H1 (cell line): ENCODE results near the gene NR2F2. TPM values are rescaled to one million over a fixed set of nuclear protein-coding genes. Genes with fewer than 3 reads are reported as not detected.

Experiments used
- CTCF ChIA-PET: fragments of 300-600 bp; sonication (Branson Sonifier 250); formaldehyde crosslinking; loops from one replicate; lab custom pipeline; 2021; ENCODE audit not compliant: partially characterized antibody; lab: Charles Lee
- POLR2A ChIA-PET: fragments of 300-600 bp; sonication (Branson Sonifier 250); formaldehyde crosslinking; loops from one replicate; lab custom pipeline; 2021; ENCODE audit warnings: inconsistent platforms; ENCODE audit not compliant: partially characterized antibody; lab: Charles Lee
- DNase-seq, 2 experiments: peaks; one replicate each; pipeline versions ENCODE4 v3.0.0 to v3.0.0-alpha.2; 2010 to 2022; ENCODE audit warnings: low spot score in 2 of 2, low read depth in 1 of 2, mixed read lengths in 1 of 2
- FAIRE-seq: peaks from 2 replicates; lab custom pipeline; 2011; peaks lifted over from hg19 to GRCh38; lab: Jason Lieb, UNC
- H2AFZ ChIP-seq: 2 replicates; pipeline ENCODE4 v1.8.1; 2012; ENCODE audit warnings: low read length, inconsistent platforms
- H2AK5ac ChIP-seq: 2 replicates; pipeline ENCODE4 v1.6.1; 2013; ENCODE audit warnings: low read depth, low read length
- H2BK120ac ChIP-seq: replicated peaks from 2 replicates; pipeline ENCODE3; 2013; ENCODE audit warnings: low read depth, low read length, inconsistent platforms
- H2BK12ac ChIP-seq: 2 replicates; pipeline ENCODE4 v1.6.1; 2013; ENCODE audit warnings: low read depth, low read length
- H2BK15ac ChIP-seq: 2 replicates; pipeline ENCODE4 v1.6.1; 2013; ENCODE audit warnings: low read length
- H2BK20ac ChIP-seq: 2 replicates; pipeline ENCODE4 v1.6.1; 2013; ENCODE audit warnings: low read length
- H2BK5ac ChIP-seq: 2 replicates; pipeline ENCODE4 v1.6.1; 2013; ENCODE audit warnings: low read depth, low read length
- H3K14ac ChIP-seq: 2 replicates; pipeline ENCODE4 v1.6.1; 2013; ENCODE audit warnings: inconsistent platforms; ENCODE audit not compliant: insufficient read length
- H3K18ac ChIP-seq: 2 replicates; pipeline ENCODE4 v1.6.1; 2013; ENCODE audit warnings: low read length; ENCODE audit errors: extremely low read depth
- H3K23ac ChIP-seq: 2 replicates; pipeline ENCODE4 v1.6.1; 2013; ENCODE audit warnings: inconsistent platforms; ENCODE audit not compliant: insufficient read length
- H3K23me2 ChIP-seq: 2 replicates; pipeline ENCODE4 v1.6.1; 2013; ENCODE audit warnings: low read depth, low read length
- H3K27ac ChIP-seq: 2 replicates; pipeline ENCODE4 v1.6.1; 2011; ENCODE audit warnings: low read depth, low read length, inconsistent platforms
- H3K27me3 ChIP-seq, 4 experiments: replicated peaks in 1 of 4; 1 replicate in 1 of 4; 2 replicates in 3 of 4; pipeline versions ENCODE4 v1.6.1 to v1.8.1; 2011 to 2013; ENCODE audit warnings: low read length in 3 of 4, mild to moderate bottlenecking in 3 of 4, inconsistent platforms in 2 of 4, mixed read lengths in 2 of 4, moderate library complexity in 1 of 4; ENCODE audit not compliant: control insufficient read depth in 3 of 4, insufficient read depth in 3 of 4; ENCODE audit errors: extremely low read depth in 1 of 4
- H3K36me3 ChIP-seq, 4 experiments: 2 replicates each; pipeline versions ENCODE4 v1.6.1 to v1.8.1; 2011 to 2013; ENCODE audit warnings: mild to moderate bottlenecking in 4 of 4, low read length in 3 of 4, moderate library complexity in 2 of 4, control low read depth in 1 of 4, inconsistent platforms in 1 of 4; ENCODE audit not compliant: insufficient read depth in 4 of 4, control insufficient read depth in 2 of 4
- H3K4ac ChIP-seq: replicated peaks from 2 replicates; pipeline ENCODE3; 2013; ENCODE audit warnings: low read length, low read depth, mixed read lengths, inconsistent platforms; ENCODE audit not compliant: insufficient read length
- H3K4me1 ChIP-seq, 4 experiments: replicated peaks in 1 of 4; 1 replicate in 1 of 4; 2 replicates in 3 of 4; pipeline versions ENCODE4 v1.6.1 to v1.8.1; 2011 to 2013; ENCODE audit warnings: low read length in 3 of 4, inconsistent platforms in 2 of 4, mixed read lengths in 1 of 4; ENCODE audit not compliant: insufficient read depth in 4 of 4, control insufficient read depth in 3 of 4
- H3K4me2 ChIP-seq, 2 experiments: 2 replicates each; pipeline versions ENCODE4 v1.6.1 to v1.8.1; 2011 to 2013; ENCODE audit warnings: low read depth in 2 of 2, low read length in 2 of 2, control low read depth in 1 of 2, inconsistent platforms in 1 of 2, mild to moderate bottlenecking in 1 of 2; ENCODE audit not compliant: insufficient read depth in 1 of 2
- H3K4me3 ChIP-seq, 4 experiments: fragments of 200-600, 300-600 bp in 1 of 4; sonication (generic), shearing (Covaris generic), sonication (Bioruptor Twin) in 1 of 4; 2 replicates each; pipeline versions ENCODE4 v1.5.1 to v1.8.1; 2011 to 2016; ENCODE audit warnings: low read length in 4 of 4, low read depth in 3 of 4, control low read depth in 2 of 4, inconsistent platforms in 2 of 4, mild to moderate bottlenecking in 2 of 4, mixed read lengths in 1 of 4, moderate library complexity in 1 of 4; ENCODE audit not compliant: insufficient read depth in 2 of 4; ENCODE audit errors: extremely low read depth in 1 of 4
- H3K56ac ChIP-seq: replicated peaks from 2 replicates; pipeline ENCODE3; 2013; ENCODE audit warnings: low read depth, mild to moderate bottlenecking, mixed read lengths, low read length, inconsistent platforms; ENCODE audit not compliant: insufficient read length
- H3K79me1 ChIP-seq: 2 replicates; pipeline ENCODE4 v1.6.1; 2013; ENCODE audit warnings: low read depth, low read length, control low read depth
- H3K79me2 ChIP-seq, 2 experiments: 2 replicates each; pipeline versions ENCODE4 v1.6.1 to v1.8.1; 2012 to 2013; ENCODE audit warnings: low read length in 2 of 2, mild to moderate bottlenecking in 2 of 2, inconsistent platforms in 1 of 2; ENCODE audit not compliant: insufficient read depth in 2 of 2, control insufficient read depth in 1 of 2
- H3K9ac ChIP-seq, 4 experiments: replicated peaks in 1 of 4; 1 replicate in 1 of 4; 2 replicates in 3 of 4; pipeline versions ENCODE4 v1.6.1 to v1.8.1; 2011 to 2013; ENCODE audit warnings: low read depth in 3 of 4, low read length in 3 of 4, control low read depth in 2 of 4, mild to moderate bottlenecking in 2 of 4, moderate library complexity in 2 of 4, inconsistent platforms in 1 of 4; ENCODE audit errors: extremely low read depth in 1 of 4
- H3K9me3 ChIP-seq, 2 experiments: 2 replicates each; pipeline versions ENCODE4 v1.6.1 to v1.8.1; 2012 to 2013; ENCODE audit warnings: mild to moderate bottlenecking in 2 of 2, moderate library complexity in 2 of 2, control low read depth in 1 of 2, inconsistent platforms in 1 of 2, low read depth in 1 of 2, low read length in 1 of 2, mixed read lengths in 1 of 2; ENCODE audit not compliant: insufficient read depth in 2 of 2
- H4K20me1 ChIP-seq, 2 experiments: replicated peaks in 1 of 2; 2 replicates each; pipeline versions ENCODE3 to v1.8.1; 2011 to 2013; ENCODE audit warnings: inconsistent platforms in 2 of 2, low read length in 2 of 2, mild to moderate bottlenecking in 1 of 2; ENCODE audit not compliant: insufficient read depth in 2 of 2, control insufficient read depth in 1 of 2
- H4K5ac ChIP-seq: 2 replicates; pipeline ENCODE4 v1.6.1; 2013; ENCODE audit warnings: low read length, low read depth, mixed read lengths, inconsistent platforms; ENCODE audit not compliant: insufficient read length
- H4K8ac ChIP-seq: 2 replicates; pipeline ENCODE4 v1.8.0; 2013; ENCODE audit warnings: mild to moderate bottlenecking, moderate library complexity, low read length, inconsistent platforms; ENCODE audit not compliant: insufficient read depth; ENCODE audit errors: extremely low read depth
- H4K91ac ChIP-seq: replicated peaks from 2 replicates; pipeline ENCODE3; 2013; ENCODE audit warnings: low read length, mixed read lengths, inconsistent platforms; ENCODE audit not compliant: insufficient read length
- CBX8 ChIP-seq: fragments of 300-800, 300-1000 bp; sonication (generic); IDR thresholded peaks from 2 replicates; pipeline ENCODE4 v1.7.1; 2016; ENCODE audit warnings: low read depth, low read length, borderline replicate concordance
- EZH2 ChIP-seq: fragments of 200-600 bp; sonication (generic); IDR thresholded peaks from 2 replicates; pipeline ENCODE4 v1.7.1; 2012; ENCODE audit warnings: low read depth, mild to moderate bottlenecking, moderate library complexity, low read length, inconsistent platforms; ENCODE audit not compliant: severe bottlenecking
- KDM4A ChIP-seq: IDR thresholded peaks from one replicate; pipeline ENCODE4 v1.7.1; 2012; ENCODE audit warnings: low read depth, mild to moderate bottlenecking, moderate library complexity, low read length, inconsistent platforms; ENCODE audit not compliant: severe bottlenecking
- NANOG ChIP-seq: IDR thresholded peaks from 2 replicates; pipeline ENCODE4 v1.6.1; 2011; ENCODE audit warnings: low read length, low read depth, mild to moderate bottlenecking, inconsistent platforms; ENCODE audit not compliant: insufficient read depth, poor library complexity, severe bottlenecking
- RNF2 ChIP-seq: fragments of 200-900, 300-1000 bp; sonication (generic); IDR thresholded peaks from 2 replicates; pipeline ENCODE4 v1.7.1; 2016; ENCODE audit warnings: borderline replicate concordance, low read depth, mild to moderate bottlenecking, antibody characterized with exemption, low read length; ENCODE audit not compliant: poor library complexity, severe bottlenecking; ENCODE audit errors: missing control alignments
- RXRA ChIP-seq: IDR thresholded peaks from 2 replicates; pipeline ENCODE4 v1.6.1; 2011; ENCODE audit warnings: low read depth, mild to moderate bottlenecking, low read length, moderate library complexity; ENCODE audit not compliant: insufficient read depth
- SUZ12 ChIP-seq: fragments of 200-600 bp; sonication (generic); IDR thresholded peaks from 2 replicates; pipeline ENCODE4 v1.6.1; 2012; ENCODE audit warnings: mild to moderate bottlenecking, inconsistent platforms, low read length, moderate library complexity, mixed read lengths
- TAF7 ChIP-seq: optimal IDR thresholded peaks from 2 replicates; pipeline ENCODE3; 2011; ENCODE audit warnings: low read depth, mild to moderate bottlenecking, inconsistent platforms, low read length, moderate library complexity, borderline replicate concordance
- TCF12 ChIP-seq: IDR thresholded peaks from 2 replicates; pipeline ENCODE4 v1.6.1; 2011; ENCODE audit warnings: low read depth, mild to moderate bottlenecking, low read length
- WGBS, 2 experiments: shearing (Covaris generic) in 1 of 2; methylation state at CpG; one replicate each; pipeline versions ENCODE4 v1.1.6 to v1.1.7; 2013 to 2015; ENCODE audit warnings: low lambda C conversion rate in 2 of 2, mixed read lengths in 2 of 2, inconsistent platforms in 1 of 2, low coverage in 1 of 2, missing lambda C conversion rate in 1 of 2; ENCODE audit not compliant: insufficient replicate concordance in 2 of 2, insufficient coverage in 1 of 2, insufficient read length in 1 of 2; ENCODE audit errors: extremely low coverage in 1 of 2, missing lambda C conversion rate in 1 of 2; 5-methylcytosine and 5-hydroxymethylcytosine counted together
- polyA plus RNA-seq, 7 experiments: library from polyadenylated mRNA; depleted of rRNA in 3 of 7; stranded (reverse) in 5 of 7; unstranded in 2 of 7; fragments of >200 nt in 5 of 7; fragments of 200-250 nt in 2 of 7; gene quantifications; 1 replicate in 5 of 7; 2 replicates in 1 of 7; 4 replicates in 1 of 7; pipeline versions ENCODE4 v1.2.1 to v1.2.3, GENCODE V29; 2011 to 2013; ENCODE audit warnings: missing spikeins in 2 of 7, mixed read lengths in 2 of 7
- total RNA-seq: library from RNA; stranded (reverse); fragmentation: NEBNext Ultra II Directional; extraction: Animal tissue kit (Norgen Biotek cat#: 25700); gene quantifications from 2 replicates; pipeline ENCODE4 v1.2.1, GENCODE V29; 2021

NR2F2 gene
- total and polyA plus RNA-seq, 2 of the 8 experiments (the other 6 are each of a cell fraction or from before 2014, with no cell fraction given) = 0.03 TPM; not detected in 1

DNA sequence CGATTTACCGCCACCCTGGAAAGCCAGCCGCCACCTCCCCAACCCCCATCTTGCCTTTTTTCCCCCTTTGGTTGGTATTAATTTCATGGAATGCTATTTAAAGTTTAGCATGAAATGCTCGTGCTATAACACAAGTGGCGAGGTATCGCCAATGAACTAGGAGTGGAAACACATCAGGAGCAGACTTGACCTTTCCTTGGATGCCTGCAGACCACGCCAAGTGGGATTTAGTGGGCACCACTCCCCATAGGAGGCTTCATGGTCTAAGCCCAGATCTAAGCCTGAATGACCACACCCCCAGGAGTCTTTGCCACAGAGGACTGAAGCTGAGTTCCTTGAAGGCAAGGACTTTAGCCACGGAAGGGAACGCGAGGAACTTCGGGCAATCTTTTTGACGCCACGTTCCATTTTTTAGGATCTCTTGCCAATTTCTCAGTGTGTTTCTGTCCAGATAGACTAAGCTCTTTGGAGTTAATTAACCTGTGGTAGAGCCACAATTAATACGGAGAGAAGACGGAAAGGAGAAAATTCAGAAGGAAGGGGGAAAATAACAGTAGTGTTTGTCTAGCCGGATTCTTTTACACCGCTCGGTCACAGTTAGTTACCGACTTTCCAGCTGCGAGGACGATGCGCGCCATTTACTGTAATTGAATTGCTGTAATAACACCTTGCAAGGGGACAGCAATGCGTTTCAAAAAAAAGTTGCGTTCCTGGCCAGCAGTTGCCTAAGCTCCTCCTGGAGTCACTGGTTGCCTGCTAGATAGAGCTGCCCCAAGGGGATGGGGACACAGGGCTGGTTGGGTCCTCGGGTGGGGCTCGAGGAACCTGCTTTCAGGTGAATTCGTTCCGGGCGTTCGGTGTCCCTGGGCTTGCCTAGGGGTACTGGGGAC is 37.1 kb downstream of the NR2F2 start:
- no peak overlapping the region for H3K18ac ChIP-seq
- WGBS, 2 experiments = 12% methylated on average over 29 of the region's 31 CpGs; no CpG with 5 or more reads in 1 of the 2 experiments
- no peak overlapping the region for H3K56ac ChIP-seq
- no peak overlapping the region for H4K91ac ChIP-seq
- H3K27ac ChIP-seq = no peak overlapping the region
- TF ChIP-seq CBX8 (peak; percentile 64; the same call in 1 of the 2 replicates), NANOG (peak; percentile 74), TCF12 (0 out of 2 replicates have a peak, but pooled peaks have one; percentile 41), KDM4A (no peak), EZH2 (peak; percentile 94), RXRA (no peak), TAF7 (no peak), SUZ12 (peak; percentile 91), RNF2 (peak; percentile 56)
- no peak for FAIRE-seq
- H2BK5ac ChIP-seq = no peak overlapping the region
- no peak overlapping the region for H4K8ac ChIP-seq
- no peak overlapping the region for H2BK20ac ChIP-seq
- peak overlapping the region; percentile 55 to 56 for H3K4me2 ChIP-seq
- CTCF ChIA-PET = interaction anchor here (0.6 to 5.9 kb wide), 11 partner anchors 10 to 1761 kb away, joined by 3 to 58 read pairs (median 5); no protein-coding TSS in a partner anchor
- no peak overlapping the region for H3K23ac ChIP-seq
- peaks cover 6 to 30% (median 11%) of the 10 kb centered on the region in 4 experiments for H3K4me1 ChIP-seq
- no peak overlapping the region for H4K5ac ChIP-seq
- no peaks in the 10 kb centered on the region for H3K79me1 ChIP-seq
- H3K23me2 ChIP-seq = no peaks in the 10 kb centered on the region
- no peak overlapping the region for H3K9ac ChIP-seq
- H3K4me3 ChIP-seq = peak overlapping the region in 3 of 4 experiments; percentile 17 to 38 (median 17); a peak in 1 of 8 replicates
- POLR2A ChIA-PET = interaction anchor here (0.7 to 2.6 kb wide), 2 partner anchors 48 to 54 kb away, joined by 3 to 8 read pairs; no protein-coding TSS in a partner anchor
- H3K14ac ChIP-seq = no peak overlapping the region
- peaks cover 88 to 100% (median 96%) of the 10 kb centered on the region in 4 experiments for H3K27me3 ChIP-seq
- H2BK12ac ChIP-seq = no peak overlapping the region
- H4K20me1 ChIP-seq = peaks cover 26 to 27% of the 10 kb centered on the region in 2 experiments
- H2BK15ac ChIP-seq = no peak overlapping the region
- no peaks in the 10 kb centered on the region for H3K36me3 ChIP-seq
- H2BK120ac ChIP-seq = no peak overlapping the region
- no peak overlapping the region for H2AK5ac ChIP-seq
- no peak overlapping the region for H3K4ac ChIP-seq
- no peaks in the 10 kb centered on the region for H3K9me3 ChIP-seq
- H2AFZ ChIP-seq = no peak overlapping the region
- H3K79me2 ChIP-seq = no peaks in the 10 kb centered on the region
- peak in 1 of 2 experiments; percentile 57 for DNase-seq
